WTC11 (cell line): ENCODE measurements around the gene TMEM158. TPM values are rescaled to one million over a fixed set of nuclear protein-coding genes. Genes with fewer than 3 reads are reported as not detected.

Experiments used
- ATAC-seq: fragments of 200-7000 bp; cut with Tn5 transposase; 2 replicates; pipeline ENCODE4 v1.10.0; 2021; ENCODE audit warnings: mild to moderate bottlenecking, moderate library complexity
- CTCF ChIA-PET: fragments of 300-600 bp; sonication (Branson Sonifier 250); formaldehyde crosslinking; loops from one replicate; lab custom pipeline; 2021; ENCODE audit warnings: antibody characterized with exemption; lab: Charles Lee
- POLR2A ChIA-PET: fragments of 350-600 bp; sonication (Branson Sonifier 250); formaldehyde crosslinking; loops from one replicate; lab custom pipeline; 2021; ENCODE audit warnings: antibody characterized with exemption; lab: Charles Lee
- DNase-seq: peaks from one replicate; pipeline ENCODE4 v3.0.0; 2021; ENCODE audit warnings: low spot score
- H3K27ac Mint-ChIP-seq: 2 replicates; pipeline ENCODE4 v1.8.0; 2021; ENCODE audit warnings: mixed read lengths
- H3K27me3 Mint-ChIP-seq: 2 replicates; pipeline ENCODE4 v1.8.0; 2021; ENCODE audit warnings: low read depth, mild to moderate bottlenecking, moderate library complexity, mixed read lengths
- H3K36me3 Mint-ChIP-seq: 2 replicates; pipeline ENCODE4 v1.8.0; 2021; ENCODE audit warnings: mixed read lengths
- H3K4me1 Mint-ChIP-seq: 2 replicates; pipeline ENCODE4 v1.8.0; 2022; ENCODE audit warnings: mixed read lengths
- H3K4me3 Mint-ChIP-seq: 2 replicates; pipeline ENCODE4 v1.8.0; 2021; ENCODE audit warnings: mild to moderate bottlenecking, moderate library complexity, mixed read lengths
- H3K9me3 Mint-ChIP-seq: 2 replicates; pipeline ENCODE4 v1.8.0; 2021; ENCODE audit warnings: mixed read lengths
- ELF4 ChIP-seq: sonication (generic); formaldehyde crosslinking; IDR thresholded peaks from 2 replicates; pipeline ENCODE4 v1.8.1; 2022; ENCODE audit warnings: low read depth, mild to moderate bottlenecking, moderate library complexity, missing genetic modification reagents
- FOXJ3 ChIP-seq: sonication (generic); formaldehyde crosslinking; IDR thresholded peaks from 2 replicates; pipeline ENCODE4 v1.9.0; 2021; ENCODE audit warnings: missing genetic modification reagents, mild to moderate bottlenecking, borderline replicate concordance
- FOXK1 ChIP-seq: sonication (generic); formaldehyde crosslinking; IDR thresholded peaks from 2 replicates; pipeline ENCODE4 v1.8.0; 2022; ENCODE audit warnings: mild to moderate bottlenecking, moderate library complexity, missing genetic modification reagents
- FOXP1 ChIP-seq: sonication (generic); formaldehyde crosslinking; IDR thresholded peaks from 2 replicates; pipeline ENCODE4 v1.8.0; 2022; ENCODE audit warnings: missing genetic modification reagents, mild to moderate bottlenecking, moderate library complexity, borderline replicate concordance
- GRHL2 ChIP-seq: fragments of 250-450 bp; sonication (Bioruptor Pico); IDR thresholded peaks from 2 replicates; pipeline ENCODE4 v1.8.0; 2022; ENCODE audit warnings: mild to moderate bottlenecking, moderate library complexity; ENCODE audit not compliant: insufficient replicate concordance, severe bottlenecking
- JUN ChIP-seq: sonication (generic); formaldehyde crosslinking; IDR thresholded peaks from 2 replicates; pipeline ENCODE4 v1.8.0; 2023; ENCODE audit warnings: mild to moderate bottlenecking, missing genetic modification reagents
- OVOL2 ChIP-seq: fragments of 250-450 bp; sonication (Bioruptor Pico); IDR thresholded peaks from 2 replicates; pipeline ENCODE4 v1.9.0; 2021; ENCODE audit warnings: mild to moderate bottlenecking, borderline replicate concordance
- PRRX2 ChIP-seq: fragments of 250-450 bp; sonication (Bioruptor Pico); IDR thresholded peaks from 2 replicates; pipeline ENCODE4 v1.8.0; 2021; ENCODE audit warnings: mild to moderate bottlenecking
- RELA ChIP-seq: sonication (generic); formaldehyde crosslinking; IDR thresholded peaks from 2 replicates; pipeline ENCODE4 v1.8.1; 2022; ENCODE audit warnings: missing genetic modification reagents, mild to moderate bottlenecking, borderline replicate concordance
- TCF7 ChIP-seq: sonication (generic); formaldehyde crosslinking; IDR thresholded peaks from 2 replicates; pipeline ENCODE4 v1.8.0; 2022; ENCODE audit warnings: mild to moderate bottlenecking, low read depth, missing genetic modification reagents, moderate library complexity
- TEAD1 ChIP-seq: sonication (generic); formaldehyde crosslinking; IDR thresholded peaks from 2 replicates; pipeline ENCODE4 v1.8.0; 2022; ENCODE audit warnings: mild to moderate bottlenecking, missing genetic modification reagents
- TEAD4 ChIP-seq: sonication (generic); formaldehyde crosslinking; IDR thresholded peaks from 2 replicates; pipeline ENCODE4 v1.8.0; 2022; ENCODE audit warnings: mild to moderate bottlenecking, missing genetic modification reagents
- ZBTB21 ChIP-seq: sonication (generic); formaldehyde crosslinking; IDR thresholded peaks from 2 replicates; pipeline ENCODE4 v1.8.1; 2023; ENCODE audit warnings: mild to moderate bottlenecking, missing genetic modification reagents, borderline replicate concordance
- ZNF121 ChIP-seq: sonication (generic); formaldehyde crosslinking; IDR thresholded peaks from 2 replicates; pipeline ENCODE4 v1.8.0; 2023; ENCODE audit warnings: missing genetic modification reagents
- ZNF219 ChIP-seq: sonication (generic); formaldehyde crosslinking; IDR thresholded peaks from 2 replicates; pipeline ENCODE4 v1.8.0; 2023; ENCODE audit warnings: missing genetic modification reagents, mild to moderate bottlenecking, borderline replicate concordance
- ZNF232 ChIP-seq: sonication (generic); formaldehyde crosslinking; IDR thresholded peaks from 2 replicates; pipeline ENCODE4 v1.8.0; 2022; ENCODE audit warnings: mild to moderate bottlenecking, missing genetic modification reagents
- ZNF317 ChIP-seq: sonication (generic); formaldehyde crosslinking; IDR thresholded peaks from 2 replicates; pipeline ENCODE4 v1.8.1; 2023; ENCODE audit warnings: low read depth, mild to moderate bottlenecking, moderate library complexity, missing genetic modification reagents, borderline replicate concordance
- ZNF396 ChIP-seq: fragments of 250-450 bp; sonication (Bioruptor Pico); IDR thresholded peaks from 2 replicates; pipeline ENCODE4 v1.8.0; 2021; ENCODE audit warnings: mild to moderate bottlenecking, moderate library complexity, borderline replicate concordance
- ZNF671 ChIP-seq: fragments of 250-450 bp; sonication (Bioruptor Pico); IDR thresholded peaks from 2 replicates; pipeline ENCODE4 v1.8.0; 2021; ENCODE audit warnings: mild to moderate bottlenecking
- total RNA-seq: library from RNA; stranded (reverse); gene quantifications from 3 replicates; pipeline ENCODE4 v1.2.3, GENCODE V29; 2021
- TF ChIP-seq, protein P1 (sequence below): fragments of 250-450 bp; sonication (Bioruptor Pico); IDR thresholded peaks from 2 replicates; pipeline ENCODE4 v2.1.2; 2022; ENCODE audit warnings: mild to moderate bottlenecking, moderate library complexity
- TF ChIP-seq, protein P2 (sequence below): fragments of 250-450 bp; sonication (Bioruptor Pico); conservative IDR thresholded peaks from 2 replicates; pipeline ENCODE4 v1.9.0; 2021; ENCODE audit warnings: mild to moderate bottlenecking
- TF ChIP-seq, protein P3 (sequence below): sonication (generic); formaldehyde crosslinking; IDR thresholded peaks from 2 replicates; pipeline ENCODE4 v1.8.0; 2022; ENCODE audit warnings: mild to moderate bottlenecking, missing genetic modification reagents
- TF ChIP-seq, protein P4 (sequence below): sonication (generic); formaldehyde crosslinking; IDR thresholded peaks from 2 replicates; pipeline ENCODE4 v1.8.1; 2023; ENCODE audit warnings: mild to moderate bottlenecking, missing genetic modification reagents
- TF ChIP-seq, protein P5 (sequence below): sonication (generic); formaldehyde crosslinking; IDR thresholded peaks from 2 replicates; pipeline ENCODE4 v1.8.1; 2022; ENCODE audit warnings: low read depth, missing genetic modification reagents, borderline replicate concordance
- TF ChIP-seq, protein P6 (sequence below): fragments of 250-450 bp; sonication (Bioruptor Pico); IDR thresholded peaks from 2 replicates; pipeline ENCODE4 v1.9.0; 2021; ENCODE audit warnings: mild to moderate bottlenecking

TMEM158 gene
- total RNA-seq, 1 experiment from 2014 or later = 17.9 TPM

DNA sequence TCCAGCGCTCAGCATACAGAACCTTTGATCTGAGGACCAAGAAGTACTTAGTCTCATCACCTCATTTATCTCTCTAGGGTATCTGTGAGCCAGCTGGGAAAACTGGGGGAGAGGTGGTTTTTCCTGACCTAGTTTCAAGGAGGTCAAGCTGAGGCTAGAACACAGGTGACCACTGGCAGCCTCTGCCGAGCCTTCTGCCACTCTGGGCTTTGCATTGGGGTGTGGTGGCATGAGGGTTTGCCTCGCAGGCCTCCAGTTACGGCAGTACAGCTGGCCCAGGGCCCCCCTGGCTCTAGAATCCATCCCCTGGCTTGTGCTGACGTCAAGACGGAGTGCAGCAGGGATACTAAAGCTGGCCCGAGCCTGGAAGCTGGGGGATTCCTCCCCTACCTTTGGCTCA, 45.2 kb downstream of the TMEM158 start (continued):
- TF ChIP-seq, protein P1, sequence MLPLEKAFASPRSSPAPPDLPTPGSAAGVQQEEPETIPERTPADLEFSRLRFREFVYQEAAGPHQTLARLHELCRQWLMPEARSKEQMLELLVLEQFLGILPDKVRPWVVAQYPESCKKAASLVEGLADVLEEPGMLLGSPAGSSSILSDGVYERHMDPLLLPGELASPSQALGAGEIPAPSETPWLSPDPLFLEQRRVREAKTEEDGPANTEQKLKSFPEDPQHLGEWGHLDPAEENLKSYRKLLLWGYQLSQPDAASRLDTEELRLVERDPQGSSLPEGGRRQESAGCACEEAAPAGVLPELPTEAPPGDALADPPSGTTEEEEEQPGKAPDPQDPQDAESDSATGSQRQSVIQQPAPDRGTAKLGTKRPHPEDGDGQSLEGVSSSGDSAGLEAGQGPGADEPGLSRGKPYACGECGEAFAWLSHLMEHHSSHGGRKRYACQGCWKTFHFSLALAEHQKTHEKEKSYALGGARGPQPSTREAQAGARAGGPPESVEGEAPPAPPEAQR (CRISPR knock-in tag) = no peak
- no peak for TF ChIP-seq ZBTB21
- TF ChIP-seq FOXJ3 = no peak
- TF ChIP-seq RELA (CRISPR knock-in tag) = no peak
- no peak for TF ChIP-seq ZNF232 (CRISPR knock-in tag)
- no peak for TF ChIP-seq ZNF671 (CRISPR knock-in tag)
- TF ChIP-seq, protein P2, sequence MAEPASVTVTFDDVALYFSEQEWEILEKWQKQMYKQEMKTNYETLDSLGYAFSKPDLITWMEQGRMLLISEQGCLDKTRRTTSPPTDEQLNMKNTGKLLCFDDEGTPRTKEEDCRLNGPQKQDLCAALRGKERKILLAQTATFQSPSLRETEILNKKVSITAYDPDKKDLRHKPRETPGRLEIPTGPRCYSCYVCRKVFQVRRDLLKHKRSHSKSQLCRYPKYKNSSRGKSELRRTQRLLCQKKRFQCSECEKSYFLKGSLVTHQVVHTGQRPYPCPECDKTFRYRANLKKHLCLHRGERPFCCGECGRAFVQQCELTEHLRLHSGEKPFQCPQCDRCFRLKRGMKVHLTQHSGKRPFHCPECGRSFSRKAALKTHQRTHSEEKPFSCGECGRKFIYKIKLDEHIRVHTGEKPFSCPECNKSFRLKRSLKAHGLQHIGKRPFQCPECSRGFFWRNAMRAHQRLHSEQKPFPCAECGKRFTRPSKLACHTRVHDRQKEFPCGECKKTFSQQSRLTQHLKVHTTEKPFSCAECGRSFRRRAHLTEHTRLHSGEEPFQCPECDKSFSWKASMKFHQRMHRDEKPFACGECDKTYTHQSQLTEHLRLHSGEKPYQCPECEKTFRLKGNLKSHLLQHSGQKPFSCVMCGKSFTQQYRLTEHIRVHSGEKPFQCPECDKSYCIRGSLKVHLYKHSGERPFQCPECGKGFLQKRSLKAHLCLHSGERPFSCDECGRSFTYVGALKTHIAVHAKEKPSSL (CRISPR knock-in tag) = no peak

DNA sequence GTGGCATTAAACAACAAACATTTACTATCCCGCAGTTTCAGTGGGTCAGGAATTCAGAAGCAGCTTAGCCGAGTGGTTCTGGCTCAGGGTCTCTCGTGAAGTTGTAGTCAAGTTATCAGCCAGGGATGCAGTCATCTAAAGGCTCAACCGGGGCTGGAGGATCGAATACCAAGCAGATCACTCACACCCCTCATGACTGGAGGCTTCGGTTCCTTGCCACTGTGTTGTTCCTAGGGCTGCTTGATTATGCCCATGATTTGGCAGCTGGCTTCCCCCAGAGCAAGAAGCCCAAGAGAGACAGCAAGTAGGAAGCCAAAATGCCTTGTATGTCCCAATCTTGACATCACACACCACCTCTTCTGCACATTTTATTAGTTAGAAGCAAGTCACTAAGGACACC, 46.0 kb downstream of the TMEM158 start:
- ATAC-seq = no peak
- no peak for TF ChIP-seq ZNF121 (CRISPR knock-in tag)
- no peak for TF ChIP-seq TEAD4 (CRISPR knock-in tag)
- no peak for TF ChIP-seq ZNF317 (CRISPR knock-in tag)
- TF ChIP-seq FOXK1 (CRISPR knock-in tag) = no peak
- no peak for TF ChIP-seq TEAD1 (CRISPR knock-in tag)
- TF ChIP-seq JUN (CRISPR knock-in tag) = no peak
- no peak for TF ChIP-seq PRRX2 (CRISPR knock-in tag)
- TF ChIP-seq ZNF219 (CRISPR knock-in tag) = no peak
- TF ChIP-seq, protein P3, sequence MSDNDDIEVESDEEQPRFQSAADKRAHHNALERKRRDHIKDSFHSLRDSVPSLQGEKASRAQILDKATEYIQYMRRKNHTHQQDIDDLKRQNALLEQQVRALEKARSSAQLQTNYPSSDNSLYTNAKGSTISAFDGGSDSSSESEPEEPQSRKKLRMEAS (CRISPR knock-in tag) = no peak
- no peak for TF ChIP-seq OVOL2
- TF ChIP-seq, protein P4, sequence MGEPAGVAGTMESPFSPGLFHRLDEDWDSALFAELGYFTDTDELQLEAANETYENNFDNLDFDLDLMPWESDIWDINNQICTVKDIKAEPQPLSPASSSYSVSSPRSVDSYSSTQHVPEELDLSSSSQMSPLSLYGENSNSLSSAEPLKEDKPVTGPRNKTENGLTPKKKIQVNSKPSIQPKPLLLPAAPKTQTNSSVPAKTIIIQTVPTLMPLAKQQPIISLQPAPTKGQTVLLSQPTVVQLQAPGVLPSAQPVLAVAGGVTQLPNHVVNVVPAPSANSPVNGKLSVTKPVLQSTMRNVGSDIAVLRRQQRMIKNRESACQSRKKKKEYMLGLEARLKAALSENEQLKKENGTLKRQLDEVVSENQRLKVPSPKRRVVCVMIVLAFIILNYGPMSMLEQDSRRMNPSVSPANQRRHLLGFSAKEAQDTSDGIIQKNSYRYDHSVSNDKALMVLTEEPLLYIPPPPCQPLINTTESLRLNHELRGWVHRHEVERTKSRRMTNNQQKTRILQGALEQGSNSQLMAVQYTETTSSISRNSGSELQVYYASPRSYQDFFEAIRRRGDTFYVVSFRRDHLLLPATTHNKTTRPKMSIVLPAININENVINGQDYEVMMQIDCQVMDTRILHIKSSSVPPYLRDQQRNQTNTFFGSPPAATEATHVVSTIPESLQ = no peak
- TF ChIP-seq, all 79 proteins: peak for 0
- H3K9me3 Mint-ChIP-seq = no peaks in the 10 kb centered on the region
- no peak for DNase-seq
- no peaks in the 10 kb centered on the region for H3K36me3 Mint-ChIP-seq
- POLR2A ChIA-PET = no interaction called here
- H3K4me3 Mint-ChIP-seq = no peak overlapping the region
- H3K27ac Mint-ChIP-seq = no peak overlapping the region
- no peaks in the 10 kb centered on the region; the same call in 1 of the 2 replicates for H3K27me3 Mint-ChIP-seq
- CTCF ChIA-PET = interaction anchor here (1.1 to 3.3 kb wide), 2 partner anchors 30 to 144 kb away, joined by 5 to 9 read pairs; no protein-coding TSS in a partner anchor
- H3K4me1 Mint-ChIP-seq = peaks cover 18% of the 10 kb centered on the region

DNA sequence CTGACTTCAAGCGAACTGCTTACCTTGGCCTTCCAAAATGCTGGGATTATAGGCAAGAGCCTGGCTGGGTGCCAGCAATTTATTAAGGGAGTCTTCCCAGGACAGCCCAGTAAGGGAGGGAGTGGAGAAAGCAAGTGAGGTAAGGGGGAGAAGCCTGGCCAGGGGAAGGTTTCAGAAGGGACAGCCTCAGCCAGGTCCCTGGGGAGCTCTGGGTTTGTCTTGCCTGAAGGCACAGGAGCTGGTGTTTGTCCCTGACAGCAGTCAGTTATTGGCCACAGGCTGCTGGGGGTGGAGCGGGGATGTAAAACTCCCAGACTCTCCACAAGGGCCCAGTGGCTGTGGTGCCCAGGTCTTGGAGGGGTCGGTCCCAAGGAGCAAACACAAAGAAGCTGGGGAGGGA, 46.9 kb downstream of the TMEM158 start:
- POLR2A ChIA-PET = interaction anchor here (0.6 kb wide), 1 partner anchor 1486 kb away, joined by 3 read pairs; no protein-coding TSS in a partner anchor
- no peak overlapping the region for H3K4me3 Mint-ChIP-seq
- peaks cover 18% of the 10 kb centered on the region for H3K4me1 Mint-ChIP-seq
- no peaks in the 10 kb centered on the region for H3K36me3 Mint-ChIP-seq
- no peaks in the 10 kb centered on the region for H3K9me3 Mint-ChIP-seq
- no peak for DNase-seq
- H3K27me3 Mint-ChIP-seq = no peaks in the 10 kb centered on the region; the same call in 1 of the 2 replicates
- no peak overlapping the region for H3K27ac Mint-ChIP-seq
- no peak; the same call in 1 of the 2 replicates for ATAC-seq
- CTCF ChIA-PET = interaction anchor here (1.1 to 3.3 kb wide), 2 partner anchors 31 to 143 kb away, joined by 5 to 9 read pairs; no protein-coding TSS in a partner anchor
- TF ChIP-seq ELF4 (CRISPR knock-in tag) = no peak
- TF ChIP-seq, protein P5, sequence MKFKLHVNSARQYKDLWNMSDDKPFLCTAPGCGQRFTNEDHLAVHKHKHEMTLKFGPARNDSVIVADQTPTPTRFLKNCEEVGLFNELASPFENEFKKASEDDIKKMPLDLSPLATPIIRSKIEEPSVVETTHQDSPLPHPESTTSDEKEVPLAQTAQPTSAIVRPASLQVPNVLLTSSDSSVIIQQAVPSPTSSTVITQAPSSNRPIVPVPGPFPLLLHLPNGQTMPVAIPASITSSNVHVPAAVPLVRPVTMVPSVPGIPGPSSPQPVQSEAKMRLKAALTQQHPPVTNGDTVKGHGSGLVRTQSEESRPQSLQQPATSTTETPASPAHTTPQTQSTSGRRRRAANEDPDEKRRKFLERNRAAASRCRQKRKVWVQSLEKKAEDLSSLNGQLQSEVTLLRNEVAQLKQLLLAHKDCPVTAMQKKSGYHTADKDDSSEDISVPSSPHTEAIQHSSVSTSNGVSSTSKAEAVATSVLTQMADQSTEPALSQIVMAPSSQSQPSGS (CRISPR knock-in tag) = no peak
- no peak for TF ChIP-seq GRHL2 (CRISPR knock-in tag)
- no peak for TF ChIP-seq FOXP1 (CRISPR knock-in tag)
- no peak for TF ChIP-seq JUN (CRISPR knock-in tag)
- TF ChIP-seq ZNF396 (CRISPR knock-in tag) = no peak
- TF ChIP-seq, protein P6, sequence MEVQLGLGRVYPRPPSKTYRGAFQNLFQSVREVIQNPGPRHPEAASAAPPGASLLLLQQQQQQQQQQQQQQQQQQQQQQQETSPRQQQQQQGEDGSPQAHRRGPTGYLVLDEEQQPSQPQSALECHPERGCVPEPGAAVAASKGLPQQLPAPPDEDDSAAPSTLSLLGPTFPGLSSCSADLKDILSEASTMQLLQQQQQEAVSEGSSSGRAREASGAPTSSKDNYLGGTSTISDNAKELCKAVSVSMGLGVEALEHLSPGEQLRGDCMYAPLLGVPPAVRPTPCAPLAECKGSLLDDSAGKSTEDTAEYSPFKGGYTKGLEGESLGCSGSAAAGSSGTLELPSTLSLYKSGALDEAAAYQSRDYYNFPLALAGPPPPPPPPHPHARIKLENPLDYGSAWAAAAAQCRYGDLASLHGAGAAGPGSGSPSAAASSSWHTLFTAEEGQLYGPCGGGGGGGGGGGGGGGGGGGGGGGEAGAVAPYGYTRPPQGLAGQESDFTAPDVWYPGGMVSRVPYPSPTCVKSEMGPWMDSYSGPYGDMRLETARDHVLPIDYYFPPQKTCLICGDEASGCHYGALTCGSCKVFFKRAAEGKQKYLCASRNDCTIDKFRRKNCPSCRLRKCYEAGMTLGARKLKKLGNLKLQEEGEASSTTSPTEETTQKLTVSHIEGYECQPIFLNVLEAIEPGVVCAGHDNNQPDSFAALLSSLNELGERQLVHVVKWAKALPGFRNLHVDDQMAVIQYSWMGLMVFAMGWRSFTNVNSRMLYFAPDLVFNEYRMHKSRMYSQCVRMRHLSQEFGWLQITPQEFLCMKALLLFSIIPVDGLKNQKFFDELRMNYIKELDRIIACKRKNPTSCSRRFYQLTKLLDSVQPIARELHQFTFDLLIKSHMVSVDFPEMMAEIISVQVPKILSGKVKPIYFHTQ (CRISPR knock-in tag) = no peak
- TF ChIP-seq TCF7 (CRISPR knock-in tag) = no peak
